ENCODE results near the gene SRI. TPM values are rescaled to one million over a fixed set of nuclear protein-coding genes. Genes with fewer than 3 reads are reported as not detected.

Gene SRI
- total and polyA plus RNA-seq, 7 experiments from 2014 or later = 39.9 to 209 (median 66.4) TPM

GRCh38 chr7:88218429-88218745, 1.5 kb downstream of the SRI start:
- ChIA-PET CTCF (interaction anchor here (1.2 kb wide), 1 partner anchor 10 kb away, joined by 3 read pairs; no protein-coding TSS in a partner anchor), POLR2A (interaction anchor here (0.7 to 1.3 kb wide), 3 partner anchors 9 to 1064 kb away, joined by 3 to 4 read pairs (median 3); no protein-coding TSS in a partner anchor)
- Histone ChIP-seq H3K4me3 (ENCODE audit: low read length) (peak overlapping the region; percentile 97), H3K27me3 (ENCODE audit: control insufficient read depth in 2 of 2, insufficient read depth in 2 of 2, low read length in 2 of 2) (no peaks in the 10 kb centered on the region), H3K27ac (ENCODE audit: low read depth, low read length) (peak overlapping the region; percentile 86), H3K9me3 (ENCODE audit: control insufficient read depth in 2 of 3, low read length in 3 of 3) (no peaks in the 10 kb centered on the region), H3K36me3 (ENCODE audit: control insufficient read depth in 2 of 3, insufficient read depth in 3 of 3, low read length in 3 of 3) (peaks cover 0 to 20% (median 5%) of the 10 kb centered on the region in 3 experiments), H3K4me1 (ENCODE audit: control insufficient read depth in 2 of 2, insufficient read depth in 2 of 2, low read length in 2 of 2) (peaks cover 15 to 18% of the 10 kb centered on the region in 2 donors)
- ATAC-seq (no peak), DNase-seq (no peak)
- Mint-ChIP-seq H3K9me3 (no peaks in the 10 kb centered on the region), H3K36me3 (peaks cover 5 to 22% (median 13%) of the 10 kb centered on the region in 5 donors), H3K27ac (peak overlapping the region; percentile 87 to 95 (median 90)), H3K27me3 (no peaks in the 10 kb centered on the region), H3K4me1 (peaks cover 17 to 54% (median 41%) of the 10 kb centered on the region in 7 donors), H3K4me3 (peak overlapping the region; percentile 93 to 99 (median 96))
- intact Hi-C loops (cut with micrococcal nuclease) = loop anchor here (2.0 to 5.0 kb wide), 6 partner anchors 286 to 1389 kb away; partner anchors contain the start of genes ADAM22 (in 1 of the 2), CROT (in 1 of the 2), DBF4 (in 1 of the 2) and RUNDC3B (in 1 of the 2)

GRCh38 chr7:88217675-88218428, 2.0 kb downstream of the SRI start:
- CTCF ChIA-PET = interaction anchor here (1.2 kb wide), 1 partner anchor 10 kb away, joined by 3 read pairs; no protein-coding TSS in a partner anchor

GRCh38 chr7:88216276-88216675, 3.6 kb downstream of the SRI start:
- Mint-ChIP-seq H3K36me3 (peaks cover 10 to 27% (median 18%) of the 10 kb centered on the region in 5 donors), H3K27me3 (no peaks in the 10 kb centered on the region), H3K27ac (peak overlapping the region in 1 of 9 donors; percentile 52), H3K9me3 (no peaks in the 10 kb centered on the region), H3K4me3 (no peak overlapping the region), H3K4me1 (peaks cover 22 to 59% (median 46%) of the 10 kb centered on the region in 7 donors)
- POLR2A ChIA-PET = interaction anchor here (1.2 kb wide), 1 partner anchor 340 kb away, joined by 3 read pairs; the partner anchor contains the start of genes DBF4 and SLC25A40
- Histone ChIP-seq H3K4me3 (ENCODE audit: low read length) (no peak overlapping the region), H3K4me1 (ENCODE audit: control insufficient read depth in 2 of 2, insufficient read depth in 2 of 2, low read length in 2 of 2) (peaks cover 15 to 18% of the 10 kb centered on the region in 2 donors), H3K9me3 (ENCODE audit: control insufficient read depth in 2 of 3, low read length in 3 of 3) (no peaks in the 10 kb centered on the region), H3K27me3 (ENCODE audit: control insufficient read depth in 2 of 2, insufficient read depth in 2 of 2, low read length in 2 of 2) (no peaks in the 10 kb centered on the region), H3K36me3 (ENCODE audit: control insufficient read depth in 2 of 3, insufficient read depth in 3 of 3, low read length in 3 of 3) (peaks cover 0 to 41% (median 5%) of the 10 kb centered on the region in 3 experiments), H3K27ac (ENCODE audit: low read depth, low read length) (no peak overlapping the region)
- DNase-seq = no peak
- intact Hi-C loops (cut with micrococcal nuclease) = loop anchor here (5.0 kb wide), 5 partner anchors 284 to 1391 kb away; partner anchors contain the start of genes ADAM22 (in 1 of the 2), CROT (in 1 of the 2), RUNDC3B (in 1 of the 2) and TMEM243 (in 1 of the 2)
- CTCF ChIA-PET = no interaction called here
- ATAC-seq = no peak

More at GRCh38 chr7:88217675-88218428, 2.0 kb downstream of the SRI start:
- H3K27ac Mint-ChIP-seq = peak overlapping the region; percentile 81 to 95 (median 90)
- H3K4me3 ChIP-seq (ENCODE audit: low read length) = peak overlapping the region; percentile 97
- POLR2A ChIA-PET = interaction anchor here (0.7 to 1.3 kb wide), 4 partner anchors 8 to 1063 kb away, joined by 3 to 4 read pairs (median 3); partner anchors contain the start of genes DBF4 and SLC25A40
- no peaks in the 10 kb centered on the region for H3K27me3 Mint-ChIP-seq
- H3K4me1 Mint-ChIP-seq = peaks cover 21 to 59% (median 46%) of the 10 kb centered on the region in 7 donors
- no peaks in the 10 kb centered on the region for H3K27me3 ChIP-seq (ENCODE audit: control insufficient read depth in 2 of 2, insufficient read depth in 2 of 2, low read length in 2 of 2)
- peak overlapping the region; percentile 86 for H3K27ac ChIP-seq (ENCODE audit: low read depth, low read length)
- ATAC-seq (no peak), DNase-seq (no peak)
- no peaks in the 10 kb centered on the region for H3K9me3 ChIP-seq (ENCODE audit: control insufficient read depth in 2 of 3, low read length in 3 of 3)
- peak overlapping the region; percentile 93 to 99 (median 96) for H3K4me3 Mint-ChIP-seq
- H3K36me3 ChIP-seq (ENCODE audit: control insufficient read depth in 2 of 3, insufficient read depth in 3 of 3, low read length in 3 of 3) = peaks cover 0 to 25% (median 5%) of the 10 kb centered on the region in 3 experiments
- intact Hi-C loops (cut with micrococcal nuclease) = loop anchor here (2.0 to 5.0 kb wide), 6 partner anchors 286 to 1389 kb away; partner anchors contain the start of genes ADAM22 (in 1 of the 2), CROT (in 1 of the 2), DBF4 (in 1 of the 2) and RUNDC3B (in 1 of the 2)
- no peaks in the 10 kb centered on the region for H3K9me3 Mint-ChIP-seq
- peaks cover 10 to 27% (median 18%) of the 10 kb centered on the region in 5 donors for H3K36me3 Mint-ChIP-seq
- peaks cover 15 to 18% of the 10 kb centered on the region in 2 donors for H3K4me1 ChIP-seq (ENCODE audit: control insufficient read depth in 2 of 2, insufficient read depth in 2 of 2, low read length in 2 of 2)

- Mint-ChIP-seq H3K36me3 (peaks cover 10 to 28% (median 18%) of the 10 kb centered on the region in 5 donors), H3K4me1 (peaks cover 22 to 49% (median 37%) of the 10 kb centered on the region in 7 donors)
- H3K27ac ChIP-seq (ENCODE audit: low read depth, low read length) = no peak overlapping the region
Observed at GRCh38 chr7:88215295-88215694, 4.5 kb downstream of the SRI start.

GRCh38 chr7:88214456-88214855, 5.4 kb downstream of the SRI start:
- ATAC-seq = no peak
- Histone ChIP-seq H3K4me1 (ENCODE audit: control insufficient read depth in 2 of 2, insufficient read depth in 2 of 2, low read length in 2 of 2) (peaks cover 7 to 14% of the 10 kb centered on the region in 2 donors), H3K4me3 (ENCODE audit: low read length) (no peak overlapping the region), H3K27ac (ENCODE audit: low read depth, low read length) (no peak overlapping the region), H3K27me3 (ENCODE audit: control insufficient read depth in 2 of 2, insufficient read depth in 2 of 2, low read length in 2 of 2) (no peaks in the 10 kb centered on the region), H3K9me3 (ENCODE audit: control insufficient read depth in 2 of 3, low read length in 3 of 3) (no peaks in the 10 kb centered on the region), H3K36me3 (ENCODE audit: control insufficient read depth in 2 of 3, insufficient read depth in 3 of 3, low read length in 3 of 3) (peaks cover 0 to 50% (median 5%) of the 10 kb centered on the region in 3 experiments)
- Mint-ChIP-seq H3K36me3 (peaks cover 10 to 36% (median 18%) of the 10 kb centered on the region in 5 donors), H3K4me3 (no peak overlapping the region), H3K9me3 (no peaks in the 10 kb centered on the region), H3K4me1 (peaks cover 22 to 49% (median 34%) of the 10 kb centered on the region in 7 donors), H3K27me3 (no peaks in the 10 kb centered on the region), H3K27ac (peak overlapping the region in 1 of 9 donors; percentile 38)
- POLR2A ChIA-PET = interaction anchor here (0.7 to 0.9 kb wide), 2 partner anchors 9 to 12 kb away, joined by 3 read pairs; no protein-coding TSS in a partner anchor
- intact Hi-C loops (cut with micrococcal nuclease) = no loop called here
- no peak for DNase-seq
- CTCF ChIA-PET = no interaction called here

More at GRCh38 chr7:88215295-88215694, 4.5 kb downstream of the SRI start:
- ATAC-seq (no peak), DNase-seq (no peak)
- H3K4me3 Mint-ChIP-seq = no peak overlapping the region
- H3K27me3 Mint-ChIP-seq = no peaks in the 10 kb centered on the region
- H3K27ac Mint-ChIP-seq = peak overlapping the region in 2 of 9 donors; percentile 45 to 52
- no peak overlapping the region for H3K4me3 ChIP-seq (ENCODE audit: low read length)
- intact Hi-C loops (cut with micrococcal nuclease) = loop anchor here (5.0 kb wide), 5 partner anchors 283 to 1392 kb away; partner anchors contain the start of genes ADAM22 (in 1 of the 2), CROT (in 1 of the 2), RUNDC3B (in 1 of the 2) and TMEM243 (in 1 of the 2)
- peaks cover 7 to 14% of the 10 kb centered on the region in 2 donors for H3K4me1 ChIP-seq (ENCODE audit: control insufficient read depth in 2 of 2, insufficient read depth in 2 of 2, low read length in 2 of 2)
- ChIA-PET POLR2A (interaction anchor here (0.9 kb wide), 1 partner anchor 9 kb away, joined by 3 read pairs; no protein-coding TSS in a partner anchor), CTCF (no interaction called here)
- no peaks in the 10 kb centered on the region for H3K9me3 Mint-ChIP-seq
- H3K9me3 ChIP-seq (ENCODE audit: control insufficient read depth in 2 of 3, low read length in 3 of 3) = no peaks in the 10 kb centered on the region
- peaks cover 0 to 44% (median 5%) of the 10 kb centered on the region in 3 experiments for H3K36me3 ChIP-seq (ENCODE audit: control insufficient read depth in 2 of 3, insufficient read depth in 3 of 3, low read length in 3 of 3)
- no peaks in the 10 kb centered on the region for H3K27me3 ChIP-seq (ENCODE audit: control insufficient read depth in 2 of 2, insufficient read depth in 2 of 2, low read length in 2 of 2)

GRCh38 chr7:88212918-88213317, 6.9 kb downstream of the SRI start:
- peaks cover 12 to 37% (median 25%) of the 10 kb centered on the region in 7 donors for H3K4me1 Mint-ChIP-seq
- peak overlapping the region in 2 of 9 donors; percentile 4 to 43 for H3K27ac Mint-ChIP-seq
- POLR2A ChIA-PET = no interaction called here
- ATAC-seq (no peak), DNase-seq (no peak)
- H3K27me3 Mint-ChIP-seq = no peaks in the 10 kb centered on the region
- CTCF ChIA-PET = interaction anchor here (0.6 kb wide), 1 partner anchor 1030 kb away, joined by 4 read pairs; no protein-coding TSS in a partner anchor
- H3K4me3 Mint-ChIP-seq = no peak overlapping the region
- no peaks in the 10 kb centered on the region for H3K9me3 Mint-ChIP-seq
- H3K4me3 ChIP-seq (ENCODE audit: low read length) = no peak overlapping the region
- H3K27ac ChIP-seq (ENCODE audit: low read depth, low read length) = no peak overlapping the region
- peaks cover 0 to 63% (median 16%) of the 10 kb centered on the region in 3 experiments for H3K36me3 ChIP-seq (ENCODE audit: control insufficient read depth in 2 of 3, insufficient read depth in 3 of 3, low read length in 3 of 3)
- H3K27me3 ChIP-seq (ENCODE audit: control insufficient read depth in 2 of 2, insufficient read depth in 2 of 2, low read length in 2 of 2) = no peaks in the 10 kb centered on the region
- H3K36me3 Mint-ChIP-seq = peaks cover 10 to 42% (median 23%) of the 10 kb centered on the region in 5 donors
- H3K4me1 ChIP-seq (ENCODE audit: control insufficient read depth in 2 of 2, insufficient read depth in 2 of 2, low read length in 2 of 2) = peaks cover 4 to 7% of the 10 kb centered on the region in 2 donors
- intact Hi-C loops (cut with micrococcal nuclease) = no loop called here
- H3K9me3 ChIP-seq (ENCODE audit: control insufficient read depth in 2 of 3, low read length in 3 of 3) = no peaks in the 10 kb centered on the region
